D721Med (cell line): ENCODE results near the gene HDDC3.

Experiments used
- DNase-seq: peaks from one replicate; pipeline ENCODE4 v3.0.0; 2011; ENCODE audit warnings: low spot score; ENCODE audit not compliant: insufficient read length
- FAIRE-seq: peaks from 2 replicates; lab custom pipeline; 2011; peaks lifted over from hg19 to GRCh38; lab: Jason Lieb, UNC
- CTCF ChIP-seq: IDR thresholded peaks from 2 replicates; pipeline ENCODE4 v1.5.1; 2012; ENCODE audit warnings: mild to moderate bottlenecking, control low read depth; ENCODE audit not compliant: insufficient read depth; ENCODE audit errors: missing control alignments

The HDDC3 gene

GRCh38 chr15:90885432-90886290, 46.7 kb downstream of the HDDC3 start:
- peak; percentile 98 for TF ChIP-seq CTCF
- DNase-seq (no peak), FAIRE-seq (no peak)

GRCh38 chr15:90884719-90885431, 47.5 kb downstream of the HDDC3 start:
- DNase-seq (no peak), FAIRE-seq (no peak)
- TF ChIP-seq CTCF = no peak

GRCh38 chr15:90883976-90884718, 48.2 kb downstream of the HDDC3 start, which contains the start of gene FES:
TSS of gene FES (plus strand) at chr15:90884504. CDS start at chr15:90885046, 542 bp downstream.
- TF ChIP-seq CTCF = no peak
- DNase-seq (no peak), FAIRE-seq (no peak)

- TF ChIP-seq CTCF = no peak
- DNase-seq (no peak), FAIRE-seq (no peak)
Observed at GRCh38 chr15:90883526-90883975, 48.8 kb downstream of the HDDC3 start.

- DNase-seq (no peak), FAIRE-seq (no peak)
- TF ChIP-seq CTCF = no peak
Observed at GRCh38 chr15:90882781-90883525, 49.4 kb downstream of the HDDC3 start.

GRCh38 chr15:90881978-90882721, 50.2 kb downstream of the HDDC3 start:
- FAIRE-seq (no peak), DNase-seq (no peak)
- TF ChIP-seq CTCF = no peak
